ENCODE data around the gene CTBP2. TPM values are rescaled to one million over a fixed set of nuclear protein-coding genes. Genes with fewer than 3 reads are reported as not detected.

CTBP2 gene
- total and polyA plus RNA-seq, 2 of the 13 experiments (the other 11 are each of a cell fraction or from before 2014, with no cell fraction given): 0.08 TPM; not detected in 1

GRCh38 chr10:124944982-124945381, 215.4 kb downstream of the CTBP2 start:
- intact Hi-C loops (cut with micrococcal nuclease; ENCODE audit: unreplicated experiment): no loop called here
- no peaks in the 10 kb centered on the region for H3K4me1 ChIP-seq (ENCODE audit: insufficient read depth, low read length)
- WGBS (ENCODE audit: low lambda C conversion rate): 91% methylated on average over 2 of the region's 2 CpGs
- no peak overlapping the region for H3K4me2 ChIP-seq (ENCODE audit: low read depth, low read length)
- in situ Hi-C loops (cut with HindIII; ENCODE audit: extremely low pct_ligation_motif_present, low pct_unique_long_range_greater_than_20kb): no loop called here
- FAIRE-seq (no peak), ATAC-seq (no peak), DNase-seq (ENCODE audit: low spot score) (no peak)
- H2AFZ ChIP-seq (ENCODE audit: low read length): no peak overlapping the region
- no peak overlapping the region for H3K27ac ChIP-seq (ENCODE audit: extremely low read length, insufficient read depth, low read length)
- no TSS peak for BruUV-seq (replicated peaks)
- no peaks in the 10 kb centered on the region for H3K9me3 ChIP-seq (ENCODE audit: low read length)
- no peak overlapping the region for H3K9ac ChIP-seq (ENCODE audit: insufficient read depth, low read depth, low read length)
- peaks cover 34% of the 10 kb centered on the region for H4K20me1 ChIP-seq (ENCODE audit: insufficient read depth, low read length)
- TF ChIP-seq ZNF292 (CRISPR knock-in tag; IDR thresholded peaks at IDR 0.05; ENCODE audit: borderline replicate concordance, low read depth): no peak
- no peak for TF ChIP-seq ZNF281 (CRISPR knock-in tag; IDR thresholded peaks at IDR 0.05; ENCODE audit: borderline replicate concordance)
- no peak for TF ChIP-seq ZNF839 (CRISPR knock-in tag; IDR thresholded peaks at IDR 0.05; ENCODE audit: borderline replicate concordance)
- no peak for TF ChIP-seq ARNT2 (CRISPR knock-in tag; IDR thresholded peaks at IDR 0.05; ENCODE audit: low read depth)
- H3K79me2 ChIP-seq (ENCODE audit: insufficient read depth, low read length): peaks cover 85% of the 10 kb centered on the region
- peaks cover 6 to 22% of the 10 kb centered on the region in 2 experiments; a peak in 4 of 5 replicates for H3K36me3 ChIP-seq (replicated peaks in 1 of 2; ENCODE audit: control insufficient read depth in 1 of 2, insufficient read depth in 2 of 2, low read length in 2 of 2)
- CTCF ChIA-PET (ENCODE audit: low intra/inter-chr PET ratio, low total read pairs): no interaction called here
- no peak overlapping the region for H3K4me3 ChIP-seq (replicated peaks in 1 of 3; ENCODE audit: insufficient read depth in 1 of 3, low read depth in 2 of 3, low read length in 3 of 3)
- POLR2A ChIA-PET: no interaction called here
- H3K27me3 ChIP-seq (ENCODE audit: control insufficient read depth in 1 of 2, insufficient read depth in 2 of 2, low read length in 2 of 2): no peaks in the 10 kb centered on the region

Data from HepG2 (cell line).